Gastroesophageal sphincter (tissue), 4 donors: ENCODE data around the gene LPCAT1. TPM values are rescaled to one million over a fixed set of nuclear protein-coding genes. Genes with fewer than 3 reads are reported as not detected.
"Not testable (repeated sequence)": the region's sequence is repeated elsewhere in the genome, so short reads cannot be mapped to it uniquely, and the experiment has no call there.

Experiments
- ATAC-seq: fragments of 150-250 bp; one replicate; pipeline ENCODE4 v1.9.1; 2016; ENCODE audit warnings: mild to moderate bottlenecking, moderate library complexity
- H3K27ac ChIP-seq, 4 donors: fragments of 200-600 bp; sonication (generic) in 3 of 4; 1 replicate in 3 of 4; 2 replicates in 1 of 4; pipeline ENCODE4 v1.5.1; 2016 to 2019
- H3K27me3 ChIP-seq: fragments of 200-600 bp; sonication (generic); one replicate; pipeline ENCODE4 v1.5.1; 2019
- H3K36me3 ChIP-seq, 2 donors: fragments of 200-600 bp; sonication (generic); one replicate each; pipeline ENCODE4 v1.5.1; 2019; ENCODE audit warnings: control low read depth in 1 of 2
- H3K4me1 ChIP-seq, 3 donors: fragments of 200-600 bp; sonication (generic); 1 replicate in 2 of 3; 2 replicates in 1 of 3; pipeline ENCODE4 v1.5.1; 2016 to 2019; ENCODE audit warnings: control low read depth in 2 of 3
- H3K4me3 ChIP-seq, 2 donors: fragments of 200-600 bp; sonication (generic); one replicate each; pipeline ENCODE4 v1.5.1; 2019; ENCODE audit warnings: mild to moderate bottlenecking in 1 of 2, moderate library complexity in 1 of 2
- H3K9me3 ChIP-seq, 3 donors: fragments of 200-600 bp; sonication (generic); one replicate each; pipeline ENCODE4 v1.5.1; 2017 to 2019; ENCODE audit warnings: control low read depth in 2 of 3
- EP300 ChIP-seq: sonication (generic); formaldehyde crosslinking; IDR thresholded peaks from one replicate; pipeline ENCODE4 v1.6.1; 2017; ENCODE audit warnings: antibody characterized with exemption, mild to moderate bottlenecking
- POLR2A ChIP-seq, 2 donors: fragments of 450-650 bp; IDR thresholded peaks; one replicate each; pipeline ENCODE4 v1.6.1; 2017; ENCODE audit warnings: antibody characterized with exemption in 2 of 2, mild to moderate bottlenecking in 2 of 2, moderate library complexity in 1 of 2
- POLR2AphosphoS5 ChIP-seq: sonication (generic); formaldehyde crosslinking; IDR thresholded peaks from one replicate; pipeline ENCODE4 v1.6.1; 2017; ENCODE audit warnings: antibody characterized with exemption
- WGBS, 2 donors: methylation state at CpG; one replicate each; pipeline ENCODE4 v1.1.5; 2018; ENCODE audit warnings: low coverage in 1 of 2; 5-methylcytosine and 5-hydroxymethylcytosine counted together
- total RNA-seq, 4 donors: library from RNA; depleted of rRNA; stranded (reverse); fragments of >200 nt; gene quantifications; one replicate each; pipeline ENCODE4 v1.1.0, GENCODE V29; 2016
- TF ChIP-seq, protein P1 (sequence below), 4 experiments: fragments of 200-600 bp in 2 of 4; fragments of 450-650 bp in 2 of 4; sonication (generic) in 1 of 4; IDR thresholded peaks; one replicate each; pipeline ENCODE4 v1.5.1; 2017 to 2019; ENCODE audit warnings: antibody characterized with exemption in 4 of 4, mild to moderate bottlenecking in 2 of 4, moderate library complexity in 2 of 4

The LPCAT1 gene
- total RNA-seq, 4 donors from 2014 or later = 20.3 to 52.6 (median 31.8) TPM

DNA sequence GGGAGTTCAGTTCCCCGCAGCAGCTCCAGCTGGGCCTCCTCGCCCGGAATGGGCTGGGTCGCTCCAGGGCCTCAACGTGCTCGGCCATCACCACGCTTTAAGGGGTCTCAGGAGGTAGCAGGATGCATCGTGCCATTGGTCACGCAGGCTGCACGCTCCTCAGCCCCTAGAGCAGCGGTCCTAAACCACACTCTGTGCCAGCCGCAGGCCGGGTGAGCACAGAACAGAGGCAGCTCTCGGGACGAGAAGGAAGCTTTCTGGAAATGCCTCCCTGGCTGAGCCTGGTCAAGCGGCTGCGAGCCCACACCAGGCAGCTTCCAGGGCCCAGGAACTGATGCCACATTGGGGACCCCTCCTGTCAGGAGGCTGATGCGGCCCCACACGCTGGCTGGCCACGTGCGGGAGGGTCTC lies 39.3 kb upstream of the LPCAT1 start:
- Histone ChIP-seq H3K4me3 (no peak overlapping the region), H3K36me3 (no peaks in the 10 kb centered on the region), H3K27me3 (no peaks in the 10 kb centered on the region), H3K4me1 (peaks cover 0 to 9% (median 4%) of the 10 kb centered on the region in 3 donors), H3K9me3 (no peaks in the 10 kb centered on the region), H3K27ac (no peak overlapping the region)
- no CpG with 5 or more reads among the region's 21 CpGs for WGBS, 2 donors
- ATAC-seq = no peak
- TF ChIP-seq, protein P1, sequence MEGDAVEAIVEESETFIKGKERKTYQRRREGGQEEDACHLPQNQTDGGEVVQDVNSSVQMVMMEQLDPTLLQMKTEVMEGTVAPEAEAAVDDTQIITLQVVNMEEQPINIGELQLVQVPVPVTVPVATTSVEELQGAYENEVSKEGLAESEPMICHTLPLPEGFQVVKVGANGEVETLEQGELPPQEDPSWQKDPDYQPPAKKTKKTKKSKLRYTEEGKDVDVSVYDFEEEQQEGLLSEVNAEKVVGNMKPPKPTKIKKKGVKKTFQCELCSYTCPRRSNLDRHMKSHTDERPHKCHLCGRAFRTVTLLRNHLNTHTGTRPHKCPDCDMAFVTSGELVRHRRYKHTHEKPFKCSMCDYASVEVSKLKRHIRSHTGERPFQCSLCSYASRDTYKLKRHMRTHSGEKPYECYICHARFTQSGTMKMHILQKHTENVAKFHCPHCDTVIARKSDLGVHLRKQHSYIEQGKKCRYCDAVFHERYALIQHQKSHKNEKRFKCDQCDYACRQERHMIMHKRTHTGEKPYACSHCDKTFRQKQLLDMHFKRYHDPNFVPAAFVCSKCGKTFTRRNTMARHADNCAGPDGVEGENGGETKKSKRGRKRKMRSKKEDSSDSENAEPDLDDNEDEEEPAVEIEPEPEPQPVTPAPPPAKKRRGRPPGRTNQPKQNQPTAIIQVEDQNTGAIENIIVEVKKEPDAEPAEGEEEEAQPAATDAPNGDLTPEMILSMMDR (IDR thresholded peaks at IDR 0.05) = no peak
- TF ChIP-seq POLR2A (IDR thresholded peaks at IDR 0.05) (no peak), EP300 (no peak), POLR2AphosphoS5 (no peak)

DNA sequence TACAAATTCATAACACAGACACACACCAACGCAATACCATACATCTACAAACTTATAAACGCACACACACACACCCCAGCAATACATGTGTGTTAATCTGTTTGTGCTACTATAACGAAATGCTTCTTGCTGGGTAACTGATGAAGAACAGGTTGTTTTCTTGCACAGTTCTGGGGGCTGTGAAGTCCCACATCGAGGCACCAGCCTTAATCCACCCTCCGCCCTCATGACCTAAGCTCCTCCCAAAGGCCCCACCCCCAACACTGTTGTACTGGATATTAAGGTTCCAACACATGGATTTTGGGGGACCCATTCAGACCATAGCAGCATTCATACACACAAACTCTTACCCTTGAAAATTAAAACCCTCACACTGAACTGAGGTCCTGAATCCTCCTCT lies 38.8 kb upstream of the LPCAT1 start:
- Histone ChIP-seq H3K4me1 (peaks cover 0 to 5% (median 0%) of the 10 kb centered on the region in 3 donors), H3K36me3 (no peaks in the 10 kb centered on the region), H3K27me3 (no peaks in the 10 kb centered on the region), H3K27ac (no peak overlapping the region), H3K9me3 (no peaks in the 10 kb centered on the region), H3K4me3 (no peak overlapping the region)
- 74 to 100% methylated on average over 3 to 5 of the region's 5 CpGs for WGBS, 2 donors
- ATAC-seq = no peak
- no peak for TF ChIP-seq POLR2A (IDR thresholded peaks at IDR 0.05)
- TF ChIP-seq, protein P1 (IDR thresholded peaks at IDR 0.05) = no peak
- no peak for TF ChIP-seq POLR2AphosphoS5
- no peak for TF ChIP-seq EP300

DNA sequence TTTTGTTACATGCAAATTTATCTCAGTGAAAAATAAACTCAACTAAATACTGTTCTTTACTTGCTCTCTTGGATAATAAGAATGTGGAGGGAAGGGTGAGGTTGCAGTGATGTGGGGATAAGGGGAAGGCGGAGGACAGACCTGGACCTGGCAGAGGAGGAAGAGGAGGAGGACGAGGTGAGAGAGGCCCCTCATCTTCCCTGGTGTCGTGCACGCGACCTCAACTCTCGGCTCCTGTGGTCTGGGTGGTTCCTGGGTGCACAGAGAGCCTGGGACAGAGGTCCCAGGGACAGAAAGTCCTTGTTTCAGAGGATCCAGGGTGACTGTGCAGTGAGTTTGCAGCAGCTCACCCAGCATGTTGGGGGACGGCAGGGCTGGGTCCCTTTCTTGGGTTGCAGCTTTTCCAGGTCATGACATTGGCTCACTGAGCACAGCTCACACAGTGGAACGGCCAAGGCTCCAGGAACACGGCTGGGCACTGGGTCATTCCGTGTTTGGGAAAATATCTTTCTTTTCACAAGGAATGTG lies 37.7 kb upstream of the LPCAT1 start:
- Histone ChIP-seq H3K36me3 (no peaks in the 10 kb centered on the region), H3K4me3 (no peak overlapping the region), H3K27ac (no peak overlapping the region), H3K9me3 (no peaks in the 10 kb centered on the region), H3K27me3 (peaks cover 2% of the 10 kb centered on the region), H3K4me1 (no peaks in the 10 kb centered on the region)
- TF ChIP-seq POLR2AphosphoS5 (no peak), EP300 (no peak), POLR2A (IDR thresholded peaks at IDR 0.05) (no peak)
- TF ChIP-seq, protein P1 (IDR thresholded peaks at IDR 0.05) = no peak
- WGBS, 2 donors = 72 to 73% methylated on average over 5 to 6 of the region's 10 CpGs
- ATAC-seq = no peak

DNA sequence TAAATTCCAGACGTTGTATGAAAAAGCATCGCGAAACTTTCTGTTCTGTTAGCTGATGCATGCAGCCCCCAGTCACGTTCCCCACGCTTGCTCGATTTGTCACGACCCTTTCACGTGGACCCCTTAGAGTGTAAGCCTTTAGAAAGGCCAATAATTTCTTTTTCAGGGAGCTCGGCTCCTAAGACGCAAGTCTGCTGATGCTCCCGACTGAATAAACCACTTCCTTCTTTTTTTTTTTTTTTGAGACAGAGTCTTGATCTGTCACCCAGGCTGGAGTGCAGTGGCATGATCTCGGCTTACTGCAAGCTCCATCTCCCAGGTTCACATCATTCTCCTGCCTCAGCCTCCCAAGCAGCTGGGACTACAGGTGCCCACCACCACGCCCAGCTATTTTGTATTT lies 36.7 kb upstream of the LPCAT1 start:
- not testable (repeated sequence) for H3K27ac ChIP-seq, H3K36me3 ChIP-seq
- WGBS, 2 donors = 82 to 83% methylated on average over 7 to 8 of the region's 13 CpGs

DNA sequence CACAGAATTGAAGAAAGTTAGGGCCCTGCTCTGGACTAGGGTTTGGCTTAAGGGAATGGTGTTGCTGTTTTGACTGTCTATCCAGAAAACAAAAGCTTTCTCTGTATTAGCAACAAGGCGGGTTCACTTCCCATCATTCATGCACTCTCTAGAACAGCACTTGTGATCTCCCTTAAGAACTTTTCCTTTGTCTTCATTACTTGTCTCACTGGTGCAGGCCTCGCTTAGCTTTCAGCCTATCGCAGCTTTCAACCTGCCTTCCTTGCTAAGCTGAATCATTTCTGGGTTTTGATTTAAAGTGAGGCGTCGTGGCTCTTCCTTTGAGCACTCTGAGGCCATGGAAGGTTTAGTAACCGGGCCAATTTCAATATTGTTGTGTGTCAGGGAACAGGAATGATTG lies 35.2 kb upstream of the LPCAT1 start:
- ATAC-seq = no peak
- H3K27me3 ChIP-seq = peaks cover 25% of the 10 kb centered on the region
- H3K4me3 ChIP-seq = no peak overlapping the region
- H3K9me3 ChIP-seq = no peaks in the 10 kb centered on the region
- TF ChIP-seq, protein P1 (IDR thresholded peaks at IDR 0.05) = no peak
- TF ChIP-seq POLR2A (IDR thresholded peaks at IDR 0.05) = no peak
- no peak for TF ChIP-seq POLR2AphosphoS5
- H3K36me3 ChIP-seq = no peaks in the 10 kb centered on the region
- no peak overlapping the region for H3K27ac ChIP-seq
- 73 to 93% methylated on average over 3 to 5 of the region's 6 CpGs for WGBS, 2 donors
- H3K4me1 ChIP-seq = no peaks in the 10 kb centered on the region

More for the DNA sequence above, 36.7 kb upstream of the LPCAT1 start:
- peaks cover 11% of the 10 kb centered on the region for H3K27me3 ChIP-seq
- H3K4me1 ChIP-seq, H3K4me3 ChIP-seq, H3K9me3 ChIP-seq, ATAC-seq: not testable (repeated sequence)
